ENCODE results near the gene RAMP1.
"Not testable (repeated sequence)": the region's sequence is repeated elsewhere in the genome, so short reads cannot be mapped to it uniquely, and the experiment has no call there.

Gene RAMP1

GRCh38 chr2:237919593-237919992, 60.2 kb downstream of the RAMP1 start:
- no peak for DNase-seq

- no peak for DNase-seq
Observed at GRCh38 chr2:237920673-237921072, 61.2 kb downstream of the RAMP1 start.

GRCh38 chr2:237921967-237922492, 62.6 kb downstream of the RAMP1 start:
- no peak for DNase-seq

GRCh38 chr2:237922641-237923361, 63.4 kb downstream of the RAMP1 start:
- DNase-seq = no peak

- DNase-seq = peak; percentile 87
Observed at GRCh38 chr2:237923481-237924163, 64.2 kb downstream of the RAMP1 start.

GRCh38 chr2:237924164-237924534, 64.7 kb downstream of the RAMP1 start:
- DNase-seq = no peak

- no peak for DNase-seq
Observed at GRCh38 chr2:237927135-237927534, 67.7 kb downstream of the RAMP1 start.

GRCh38 chr2:237927986-237928385, 68.6 kb downstream of the RAMP1 start:
- no peak for DNase-seq

GRCh38 chr2:237929979-237930378, 70.6 kb downstream of the RAMP1 start:
- DNase-seq = no peak

GRCh38 chr2:237931205-237931721, 71.8 kb downstream of the RAMP1 start:
- DNase-seq = no peak

GRCh38 chr2:237932731-237933131, 73.3 kb downstream of the RAMP1 start:
- no peak for DNase-seq

GRCh38 chr2:237934186-237934585, 74.8 kb downstream of the RAMP1 start:
- no peak for DNase-seq

- DNase-seq = no peak
Observed at GRCh38 chr2:237935740-237936452, 76.5 kb downstream of the RAMP1 start.

- DNase-seq = no peak
Observed at GRCh38 chr2:237939251-237939650, 79.8 kb downstream of the RAMP1 start.

GRCh38 chr2:237940828-237941227, 81.4 kb downstream of the RAMP1 start:
- DNase-seq = no peak

- no peak for DNase-seq
Observed at GRCh38 chr2:237941239-237941638, 81.8 kb downstream of the RAMP1 start.

- peak; percentile 68 for DNase-seq
Observed at GRCh38 chr2:237942513-237942899, 83.1 kb downstream of the RAMP1 start.

GRCh38 chr2:237943395-237944094, 84.1 kb downstream of the RAMP1 start:
- DNase-seq = no peak

GRCh38 chr2:237944302-237944701, 84.9 kb downstream of the RAMP1 start:
- DNase-seq = no peak

- DNase-seq = no peak
Observed at GRCh38 chr2:237946423-237946822, 87.0 kb downstream of the RAMP1 start.

GRCh38 chr2:237951354-237951753, 91.9 kb downstream of the RAMP1 start:
- DNase-seq = not testable (repeated sequence)

GRCh38 chr2:237951878-237952277, 92.5 kb downstream of the RAMP1 start:
- DNase-seq = no peak

GRCh38 chr2:237952851-237953250, 93.4 kb downstream of the RAMP1 start:
- DNase-seq = no peak
